GM10847 (cell line): ENCODE measurements around the gene ZBTB16.

Experiments
- POLR2A ChIP-seq: IDR thresholded peaks from 2 replicates; pipeline ENCODE4 v1.6.1; 2011; ENCODE audit not compliant: insufficient read length; ENCODE audit errors: extremely low read depth

The ZBTB16 gene, protein sequence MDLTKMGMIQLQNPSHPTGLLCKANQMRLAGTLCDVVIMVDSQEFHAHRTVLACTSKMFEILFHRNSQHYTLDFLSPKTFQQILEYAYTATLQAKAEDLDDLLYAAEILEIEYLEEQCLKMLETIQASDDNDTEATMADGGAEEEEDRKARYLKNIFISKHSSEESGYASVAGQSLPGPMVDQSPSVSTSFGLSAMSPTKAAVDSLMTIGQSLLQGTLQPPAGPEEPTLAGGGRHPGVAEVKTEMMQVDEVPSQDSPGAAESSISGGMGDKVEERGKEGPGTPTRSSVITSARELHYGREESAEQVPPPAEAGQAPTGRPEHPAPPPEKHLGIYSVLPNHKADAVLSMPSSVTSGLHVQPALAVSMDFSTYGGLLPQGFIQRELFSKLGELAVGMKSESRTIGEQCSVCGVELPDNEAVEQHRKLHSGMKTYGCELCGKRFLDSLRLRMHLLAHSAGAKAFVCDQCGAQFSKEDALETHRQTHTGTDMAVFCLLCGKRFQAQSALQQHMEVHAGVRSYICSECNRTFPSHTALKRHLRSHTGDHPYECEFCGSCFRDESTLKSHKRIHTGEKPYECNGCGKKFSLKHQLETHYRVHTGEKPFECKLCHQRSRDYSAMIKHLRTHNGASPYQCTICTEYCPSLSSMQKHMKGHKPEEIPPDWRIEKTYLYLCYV

DNA sequence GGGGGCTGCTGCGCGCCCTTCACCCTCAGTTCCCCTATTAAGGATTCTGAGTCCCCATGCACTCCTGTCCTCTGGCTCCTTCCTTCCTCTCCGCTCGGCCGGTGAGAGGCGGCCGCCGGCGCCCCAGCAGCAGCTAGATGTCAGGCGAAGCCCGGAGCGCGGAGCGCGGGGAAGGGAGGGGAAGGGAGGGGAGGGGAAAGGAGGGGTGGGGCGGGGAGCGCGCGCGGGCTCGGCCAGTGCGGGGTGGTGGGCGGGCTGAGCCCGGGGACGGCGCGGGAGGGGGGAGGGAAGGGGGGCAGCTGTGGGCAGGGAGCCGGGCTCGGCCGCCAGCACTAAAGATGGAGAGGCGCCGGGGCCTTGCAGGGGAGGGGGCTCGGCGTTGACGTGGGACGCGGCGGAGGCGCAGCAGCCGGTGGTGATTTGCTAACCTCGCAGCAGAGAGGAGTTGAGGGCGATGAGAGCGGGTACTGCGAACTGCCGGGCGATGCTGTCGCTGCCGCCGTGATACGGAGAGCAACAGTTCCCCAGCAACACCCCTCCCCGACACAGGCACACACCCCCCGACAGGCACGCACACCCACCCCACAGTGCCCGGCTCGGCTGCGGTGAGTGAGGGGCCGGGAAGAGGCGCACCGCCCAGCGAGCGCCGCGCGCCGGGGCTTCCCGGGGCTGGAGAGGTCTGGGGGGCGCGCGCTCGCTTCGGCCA lies at the start of gene ZBTB16:
ZBTB16 (plus strand) TSS at position 434 of the 706 bp plus-strand sequence. CDS start 3,590 bp downstream, outside the sequence.
- no peak for TF ChIP-seq POLR2A

DNA sequence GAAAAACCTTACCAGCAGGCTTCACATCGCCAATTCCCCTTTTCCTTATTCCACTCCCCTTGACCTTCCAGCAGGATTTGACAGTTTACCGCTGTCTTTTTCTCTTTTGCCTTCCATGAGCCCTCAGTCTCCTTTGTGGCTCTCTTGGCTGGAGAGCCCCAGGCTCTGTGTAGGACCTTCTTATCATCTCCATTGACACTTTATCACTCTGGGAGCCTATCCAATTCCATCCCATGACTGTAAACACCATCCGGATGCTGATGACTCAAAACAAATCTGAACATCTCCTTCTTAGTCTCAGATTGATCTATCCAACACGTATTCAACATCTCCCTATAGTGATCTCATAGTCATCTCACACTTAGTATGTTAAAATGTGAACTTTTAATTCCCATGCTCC lies 48.6 kb upstream of the ZBTB16 start:
- TF ChIP-seq POLR2A: no peak

DNA sequence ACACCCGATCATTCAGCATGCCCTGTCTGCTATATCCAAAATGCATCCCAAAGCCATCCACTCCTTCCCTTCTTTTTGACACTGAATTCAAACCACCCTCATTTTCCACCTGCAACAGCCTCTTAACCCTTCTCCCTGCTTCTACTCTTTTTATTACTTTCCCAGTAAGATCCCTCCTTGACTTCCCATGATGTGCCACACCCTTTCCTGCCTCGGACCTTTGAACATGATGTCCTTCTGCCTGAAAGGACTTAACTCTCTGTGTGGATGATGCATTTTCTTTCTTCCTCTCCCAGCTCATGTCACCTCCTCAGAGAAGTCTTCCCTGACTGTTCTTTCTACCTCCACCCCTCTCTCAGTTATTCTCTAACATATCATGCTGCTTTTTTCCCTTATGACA lies 48.1 kb upstream of the ZBTB16 start:
- no peak for TF ChIP-seq POLR2A

DNA sequence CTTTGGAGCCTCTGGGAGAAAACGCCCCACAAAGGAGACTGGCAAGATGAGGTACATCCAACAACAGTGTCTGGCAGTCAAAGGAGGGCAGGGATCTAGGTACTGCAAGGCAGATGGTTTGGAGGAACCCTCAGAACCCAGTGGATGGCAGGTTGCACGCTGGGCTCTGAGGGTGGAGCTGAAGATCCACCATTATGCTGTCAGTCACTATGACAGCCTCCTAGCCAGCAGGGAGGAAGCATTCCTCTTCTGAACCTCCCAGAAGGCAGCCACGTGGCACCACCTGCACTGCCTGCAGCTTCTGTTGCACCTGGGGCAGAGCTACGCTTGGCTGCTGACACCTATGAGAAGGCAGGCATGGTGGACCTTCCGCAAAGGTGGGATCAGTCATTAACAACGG lies 44.4 kb upstream of the ZBTB16 start:
- TF ChIP-seq POLR2A: no peak

DNA sequence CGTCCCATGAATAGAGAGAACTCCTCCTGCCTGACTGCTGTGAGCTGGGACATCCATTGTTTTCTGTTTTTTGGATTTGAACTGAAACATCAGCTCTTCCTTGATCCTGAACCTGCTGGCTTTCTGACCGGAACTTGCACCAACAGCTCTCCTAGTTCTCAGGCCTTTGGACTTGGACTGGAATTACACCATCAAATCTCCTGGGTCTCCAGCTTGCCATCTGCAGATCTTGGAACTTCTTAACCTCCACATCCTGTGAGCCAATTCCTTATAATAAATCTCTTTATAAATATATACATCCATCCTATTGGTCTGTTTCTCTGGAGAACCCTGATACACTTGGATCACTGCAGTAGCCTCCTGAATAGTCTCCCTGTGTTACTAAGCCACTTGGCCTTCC lies 42.5 kb upstream of the ZBTB16 start:
- no peak for TF ChIP-seq POLR2A

DNA sequence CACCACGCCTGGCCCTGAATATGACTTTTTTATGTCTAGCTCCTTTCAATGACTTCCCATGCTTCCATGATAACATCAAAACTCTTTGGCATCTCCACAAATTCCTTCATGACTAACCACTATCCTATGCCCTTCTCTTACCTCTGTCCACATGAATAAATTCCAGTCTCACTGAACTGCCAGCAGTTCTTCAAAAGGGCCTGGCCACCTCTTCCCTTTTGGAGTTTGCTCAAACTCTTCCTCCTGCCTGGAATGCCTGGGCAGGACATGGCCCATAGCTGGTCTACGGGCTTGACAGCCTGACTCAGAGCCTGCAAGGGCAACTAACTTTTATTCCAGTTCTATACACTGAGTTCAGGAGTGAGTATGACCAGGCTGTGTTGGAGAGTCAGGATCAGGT lies 41.8 kb upstream of the ZBTB16 start:
- no peak for TF ChIP-seq POLR2A

DNA sequence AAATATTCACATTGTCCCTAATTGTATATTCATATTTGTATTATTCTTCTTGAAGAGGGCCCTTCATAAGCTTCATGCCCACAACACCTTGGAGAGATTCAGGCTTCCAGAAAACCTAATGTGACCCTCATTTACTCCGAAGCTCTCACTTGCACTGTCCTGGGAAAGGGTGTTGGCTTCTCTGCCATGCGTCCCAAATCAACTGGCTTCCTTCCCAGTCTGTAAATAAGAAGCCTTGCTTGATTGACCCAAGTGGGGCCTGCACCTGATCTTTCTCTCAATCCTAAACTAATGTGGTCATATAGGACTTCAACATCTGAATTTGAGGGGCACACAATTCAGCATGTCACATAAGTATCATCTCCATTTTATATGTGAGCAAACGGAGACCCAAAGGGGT lies 40.5 kb upstream of the ZBTB16 start:
- TF ChIP-seq POLR2A: no peak

DNA sequence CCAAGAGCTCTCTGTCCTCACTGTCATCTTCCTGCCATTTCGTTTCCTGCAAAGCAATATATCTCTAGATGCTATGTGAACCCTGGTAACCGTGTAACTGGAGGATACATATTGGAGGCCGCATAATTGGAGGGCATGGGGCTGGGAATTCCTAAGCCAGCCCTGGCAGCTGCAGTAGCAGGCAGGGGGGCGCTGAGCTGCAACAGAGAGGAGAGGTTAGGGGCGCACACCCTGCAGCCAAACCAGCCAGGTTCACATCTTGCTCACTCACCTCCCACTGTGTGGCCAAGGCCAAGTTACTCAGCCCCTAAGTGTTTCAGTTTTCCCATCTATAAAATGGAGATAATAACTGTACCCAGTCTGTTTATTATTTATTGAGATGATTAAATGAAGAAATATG lies 39.9 kb upstream of the ZBTB16 start:
- TF ChIP-seq POLR2A: no peak

DNA sequence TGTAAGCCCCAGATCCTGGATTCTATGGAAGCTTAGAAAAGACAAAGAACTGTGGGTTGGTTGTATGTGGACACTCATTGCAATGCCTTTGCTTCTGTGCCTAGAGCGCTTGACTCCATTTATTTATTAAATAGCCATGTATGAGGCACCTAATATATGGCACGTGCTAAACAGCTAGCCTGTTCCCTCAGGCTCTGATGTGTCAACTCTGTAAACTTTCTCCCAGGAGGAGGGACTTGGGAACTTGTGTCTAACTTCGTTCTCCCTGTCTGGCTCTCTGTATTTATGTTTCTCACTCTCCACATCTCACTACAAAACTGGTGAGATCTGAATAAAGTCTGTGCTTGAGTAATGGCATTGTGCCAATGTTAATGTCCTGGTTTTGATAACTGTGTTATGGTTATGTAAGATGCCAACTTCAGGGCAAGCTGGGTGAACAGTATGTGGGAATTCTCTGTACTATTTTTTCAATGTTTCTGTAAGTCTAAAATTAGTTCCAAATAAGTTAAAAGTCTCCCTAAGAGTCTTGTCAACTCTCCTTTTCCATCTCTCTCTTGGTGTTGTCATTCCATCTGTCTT lies 34.1 kb upstream of the ZBTB16 start:
- TF ChIP-seq POLR2A: no peak

DNA sequence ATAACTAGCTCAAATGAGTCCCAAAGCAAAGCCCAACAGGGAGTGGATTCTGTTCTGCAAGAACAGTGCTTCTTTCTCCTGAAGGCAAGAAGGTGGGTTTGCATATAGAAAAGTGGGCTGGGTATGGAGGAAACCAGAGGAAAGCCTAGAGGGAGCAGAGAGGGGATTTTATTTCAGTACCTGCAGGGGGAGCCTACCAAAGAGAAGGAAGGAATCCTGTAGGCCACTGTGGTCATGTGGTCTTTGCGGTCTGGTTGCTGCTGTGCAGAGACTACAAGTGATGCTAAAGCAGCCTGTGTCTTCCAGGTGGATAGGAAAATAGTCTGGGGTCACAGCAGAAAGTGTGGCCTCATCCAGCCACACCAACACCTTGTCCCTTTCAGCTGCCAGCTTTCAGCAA lies 33.2 kb upstream of the ZBTB16 start:
- no peak for TF ChIP-seq POLR2A

DNA sequence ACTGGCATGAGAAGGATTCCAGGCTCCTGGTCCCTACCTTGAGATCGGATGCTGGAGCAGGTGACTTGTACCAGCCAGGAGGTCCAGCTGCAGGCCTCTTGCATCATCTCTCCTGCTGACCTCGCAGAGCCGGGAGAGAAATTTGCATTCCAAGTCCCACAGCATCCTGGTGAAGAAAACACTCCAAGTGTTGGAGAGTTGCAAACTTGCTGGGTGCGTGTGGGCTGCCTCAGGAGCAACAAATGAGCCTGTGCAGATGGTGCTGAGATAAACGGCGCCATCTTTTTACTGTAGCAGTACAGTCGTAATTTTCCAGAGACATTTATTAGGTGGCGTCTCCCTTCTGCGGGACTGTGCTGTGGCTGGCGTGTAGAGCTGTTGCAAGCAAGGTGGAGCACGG lies 32.1 kb upstream of the ZBTB16 start:
- no peak for TF ChIP-seq POLR2A

DNA sequence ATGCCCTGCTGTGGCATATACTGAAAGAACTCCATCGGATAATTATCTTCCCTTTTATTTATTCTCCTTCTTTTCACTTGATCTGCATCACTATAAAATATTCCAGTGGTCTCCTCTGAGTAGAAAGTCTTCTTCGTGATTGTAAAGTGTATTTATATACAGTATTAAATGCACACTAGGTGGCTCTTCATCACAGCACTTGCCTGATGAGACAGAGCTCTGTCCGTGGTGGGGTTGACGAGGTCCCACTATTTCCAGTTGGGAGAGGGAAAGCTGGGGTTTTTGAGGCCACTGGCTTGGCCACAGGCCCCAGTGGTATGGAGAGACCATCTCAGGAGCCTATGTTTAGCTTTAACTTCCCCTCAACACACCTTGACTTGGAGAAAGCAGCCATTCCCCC lies 31.6 kb upstream of the ZBTB16 start:
- TF ChIP-seq POLR2A: no peak

DNA sequence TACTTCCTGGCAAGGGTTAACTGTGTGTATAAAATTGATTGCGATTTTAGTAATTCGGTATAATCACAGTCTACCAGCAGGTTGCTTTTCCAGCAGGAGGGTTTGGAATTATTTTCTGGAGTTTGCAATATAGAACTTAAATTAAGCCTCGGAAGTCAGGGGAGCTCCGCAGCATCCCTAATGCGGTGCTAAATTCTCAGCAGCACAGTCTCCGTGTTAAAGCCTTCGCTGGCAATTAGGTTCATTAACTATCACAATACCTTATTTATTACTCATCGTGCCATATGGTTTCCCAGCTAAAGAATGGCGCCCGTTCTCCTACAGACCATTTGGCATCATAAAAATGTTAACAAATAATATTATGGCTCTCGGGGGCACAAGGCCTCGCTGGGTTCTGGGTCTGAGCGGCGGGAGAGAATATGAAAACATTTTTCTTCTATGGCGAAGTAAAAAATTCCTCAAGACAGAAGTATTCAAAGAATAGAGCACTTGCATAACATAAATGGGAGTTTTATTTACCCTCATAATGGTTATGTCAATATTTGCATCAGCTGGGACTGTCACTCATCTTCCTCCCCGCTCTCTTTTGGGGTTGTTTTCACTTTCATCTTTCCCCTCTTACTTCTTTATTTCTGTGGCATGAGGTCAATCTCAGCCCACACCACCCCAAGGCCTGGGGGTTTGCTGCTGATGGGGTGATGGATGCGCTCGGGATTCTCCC lies 28.1 kb upstream of the ZBTB16 start:
- TF ChIP-seq POLR2A: no peak

DNA sequence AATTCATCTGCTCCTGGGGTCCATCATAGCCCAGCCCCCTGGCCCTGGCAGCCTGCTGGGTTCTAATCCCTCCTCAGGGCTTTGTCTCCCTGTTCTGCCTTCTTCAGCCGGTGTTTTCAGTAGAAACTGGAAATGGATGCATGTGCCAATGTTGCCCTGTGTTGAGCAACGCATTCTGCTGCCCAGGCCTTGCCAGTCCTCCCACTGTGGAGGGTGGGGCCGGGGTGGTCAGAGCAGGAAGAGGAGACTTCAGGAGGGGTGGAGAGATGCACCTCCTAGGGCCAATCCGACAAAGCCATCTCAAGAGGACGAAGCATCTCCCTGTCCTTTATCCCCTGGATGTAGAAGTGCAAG lies 27.6 kb upstream of the ZBTB16 start:
- TF ChIP-seq POLR2A: no peak

DNA sequence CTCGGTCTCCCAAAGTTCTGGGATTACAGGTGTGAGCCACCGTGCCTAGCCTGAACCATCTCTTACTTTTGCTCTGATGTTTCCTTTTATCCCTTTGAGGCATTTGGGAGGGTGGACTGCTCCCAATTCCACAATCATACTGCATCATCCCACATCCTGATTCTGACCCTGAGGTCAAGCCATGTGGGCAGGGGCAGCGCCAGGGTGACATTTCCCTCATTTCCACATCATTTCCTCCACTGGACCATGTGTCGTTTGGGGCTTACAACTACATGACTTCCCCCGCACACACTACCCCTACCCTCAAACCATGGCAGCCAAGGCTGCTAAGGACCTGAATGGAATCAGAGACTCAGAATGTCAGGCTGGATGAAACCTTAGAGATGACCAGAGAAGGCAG lies 26.4 kb upstream of the ZBTB16 start:
- TF ChIP-seq POLR2A: no peak
